GM12891 (cell line): ENCODE results near the gene DNASE1L2.
"Not testable (repeated sequence)": the region's sequence is repeated elsewhere in the genome, so short reads cannot be mapped to it uniquely, and the experiment has no call there.

Source experiments
- DNase-seq: peaks from one replicate; pipeline ENCODE4 v3.0.0; 2011; ENCODE audit warnings: low spot score; ENCODE audit not compliant: insufficient read length
- FAIRE-seq: peaks from 2 replicates; lab custom pipeline; 2011; peaks lifted over from hg19 to GRCh38; lab: Jason Lieb, UNC
- PAX5 ChIP-seq: IDR thresholded peaks from 2 replicates; pipeline ENCODE4 v1.6.1; 2011; ENCODE audit warnings: low read length, moderate library complexity, mild to moderate bottlenecking; ENCODE audit not compliant: insufficient read depth, severe bottlenecking
- POLR2A ChIP-seq: IDR thresholded peaks from 2 replicates; pipeline ENCODE4 v1.6.1; 2011; ENCODE audit warnings: low read depth, low read length, control low read depth
- POLR2AphosphoS5 ChIP-seq: IDR thresholded peaks from 2 replicates; pipeline ENCODE4 v1.6.1; 2011; ENCODE audit warnings: low read depth, low read length, control low read depth
- POU2F2 ChIP-seq: IDR thresholded peaks from 2 replicates; pipeline ENCODE4 v1.6.1; 2011; ENCODE audit warnings: low read depth, mild to moderate bottlenecking, control low read depth, low read length, moderate library complexity
- SPI1 ChIP-seq: IDR thresholded peaks from 2 replicates; pipeline ENCODE4 v1.6.1; 2011; ENCODE audit warnings: low read depth, low read length, control low read depth
- TAF1 ChIP-seq: IDR thresholded peaks from 2 replicates; pipeline ENCODE4 v1.6.1; 2011; ENCODE audit warnings: low read depth, low read length, control low read depth

The DNASE1L2 gene

GRCh38 chr16:2246301-2246885 lies 10.1 kb downstream of the DNASE1L2 start:
- TF ChIP-seq POU2F2: no peak
- no peak for TF ChIP-seq PAX5
- no peak for TF ChIP-seq POLR2A
- TF ChIP-seq POLR2AphosphoS5: no peak
- TF ChIP-seq TAF1: no peak
- no peak for TF ChIP-seq SPI1
- DNase-seq: no peak
- FAIRE-seq: no peak

GRCh38 chr16:2250652-2251295 lies 14.5 kb downstream of the DNASE1L2 start:
- FAIRE-seq (no peak), DNase-seq (no peak)
- TF ChIP-seq POLR2AphosphoS5 (no peak), PAX5 (no peak), TAF1 (no peak), POLR2A (no peak), POU2F2 (no peak), SPI1 (no peak)

GRCh38 chr16:2251296-2252111 lies 15.3 kb downstream of the DNASE1L2 start, which contains the start of gene ECI1:
Gene ECI1, minus strand, starts transcription at chr16:2251587. Its CDS starts 21 bp downstream, at chr16:2251566.
- DNase-seq: peak; percentile 99
- no peak for TF ChIP-seq SPI1
- TF ChIP-seq TAF1: peak; percentile 87
- no peak for TF ChIP-seq POU2F2
- TF ChIP-seq POLR2A: peak; percentile 51; the same call in 1 of the 2 replicates
- TF ChIP-seq PAX5: no peak
- peak; percentile 89 for TF ChIP-seq POLR2AphosphoS5
- FAIRE-seq: peak; percentile 98

- peak; percentile 3; the same call in 1 of the 2 replicates for TF ChIP-seq POLR2AphosphoS5
- peak; percentile 47; the same call in 1 of the 2 replicates for TF ChIP-seq SPI1
- TF ChIP-seq POU2F2: no peak
These were observed 16.5 kb downstream of the DNASE1L2 start for GRCh38 chr16:2252806-2253148.

GRCh38 chr16:2253293-2253692 lies 17.0 kb downstream of the DNASE1L2 start:
- FAIRE-seq (no peak), DNase-seq (no peak)
- no peak for TF ChIP-seq POLR2A
- TF ChIP-seq TAF1: no peak
- TF ChIP-seq POLR2AphosphoS5: no peak
- no peak for TF ChIP-seq PAX5
- no peak for TF ChIP-seq SPI1
- TF ChIP-seq POU2F2: no peak

More at GRCh38 chr16:2252806-2253148, 16.5 kb downstream of the DNASE1L2 start:
- FAIRE-seq: peak; percentile 72
- no peak for DNase-seq

GRCh38 chr16:2256531-2257140 lies 20.4 kb downstream of the DNASE1L2 start:
- FAIRE-seq: no peak
- DNase-seq: no peak
- TF ChIP-seq POLR2AphosphoS5: peak; percentile 7; the same call in 1 of the 2 replicates
- TF ChIP-seq POLR2A: no peak

- no peak for DNase-seq
- no peak for FAIRE-seq
- TF ChIP-seq POLR2AphosphoS5: no peak
These were observed 21.5 kb downstream of the DNASE1L2 start for GRCh38 chr16:2257726-2258125.

- DNase-seq, FAIRE-seq: not testable (repeated sequence)
These were observed 22.3 kb downstream of the DNASE1L2 start for GRCh38 chr16:2258530-2258929.

- DNase-seq: no peak
- TF ChIP-seq TAF1 (no peak), POLR2A (no peak), PAX5 (no peak), POU2F2 (no peak), SPI1 (no peak), POLR2AphosphoS5 (no peak)
- FAIRE-seq: no peak
These were observed 24.0 kb downstream of the DNASE1L2 start for GRCh38 chr16:2260250-2260649.

GRCh38 chr16:2263026-2263425 lies 26.8 kb downstream of the DNASE1L2 start:
- FAIRE-seq, DNase-seq: not testable (repeated sequence)

- not testable (repeated sequence) for DNase-seq
- FAIRE-seq: peak; percentile 84
These were observed 30.6 kb downstream of the DNASE1L2 start for GRCh38 chr16:2266887-2267286.

- FAIRE-seq: peak; percentile 5
- DNase-seq: not testable (repeated sequence)
These were observed 31.3 kb downstream of the DNASE1L2 start for GRCh38 chr16:2267505-2267912.
